A549 (cell line): Measurements from ENCODE around the gene TMC5.
A peak's percentile ranks its signal among the peaks of the same experiment; 100 is the strongest.

Experiments used
- CTCF ChIP-seq: fragments of >200 bp; sonication (Bioruptor Twin); formaldehyde crosslinking; IDR thresholded peaks from 3 replicates; pipeline ENCODE4 v1.5.1; 2016
- EP300 ChIP-seq, 2 experiments: fragments of >200 bp; sonication (Bioruptor Twin); formaldehyde crosslinking; IDR thresholded peaks; 2 replicates in 1 of 2; 3 replicates in 1 of 2; pipeline ENCODE4 v1.6.1; 2016 to 2017
- ESRRA ChIP-seq: fragments of 150-350 bp; IDR thresholded peaks from 2 replicates; pipeline ENCODE4 v1.6.1; 2014; ENCODE audit warnings: mild to moderate bottlenecking, low read length, borderline replicate concordance
- FOXS1 ChIP-seq: fragments of 250-450 bp; sonication (Bioruptor Pico); IDR thresholded peaks from 2 replicates; pipeline ENCODE4 v1.5.0; 2020; ENCODE audit warnings: mild to moderate bottlenecking, moderate library complexity
- HDAC2 ChIP-seq: fragments of 200-600 bp; sonication (generic); IDR thresholded peaks from 2 replicates; pipeline ENCODE4 v1.6.1; 2016
- MAZ ChIP-seq: fragments of 150-350 bp; IDR thresholded peaks from 2 replicates; pipeline ENCODE4 v1.6.1; 2014; ENCODE audit warnings: antibody characterized with exemption, low read depth, low read length, borderline replicate concordance
- POLR2A ChIP-seq: IDR thresholded peaks from 2 replicates; pipeline ENCODE4 v1.6.1; 2012; ENCODE audit warnings: mild to moderate bottlenecking, low read length
- RAD21 ChIP-seq, 2 experiments: fragments of >200 bp in 1 of 2; sonication (Bioruptor Twin) in 1 of 2; formaldehyde crosslinking in 1 of 2; IDR thresholded peaks in 1 of 2; conservative IDR thresholded peaks in 1 of 2; 2 replicates in 1 of 2; 3 replicates in 1 of 2; pipeline ENCODE4 v1.6.1; 2012 to 2018; ENCODE audit warnings: inconsistent platforms in 1 of 2
- REST ChIP-seq: fragments of 200-600 bp; sonication (generic); IDR thresholded peaks from 2 replicates; pipeline ENCODE4 v1.6.1; 2016; ENCODE audit warnings: antibody characterized with exemption, mild to moderate bottlenecking, moderate library complexity
- RFX5 ChIP-seq: fragments of 450-650 bp; IDR thresholded peaks from 2 replicates; pipeline ENCODE4 v1.7.1; 2014; ENCODE audit warnings: antibody characterized with exemption, mild to moderate bottlenecking, moderate library complexity
- SMC3 ChIP-seq: fragments of >200 bp; sonication (Bioruptor Twin); formaldehyde crosslinking; IDR thresholded peaks from 3 replicates; pipeline ENCODE4 v1.6.1; 2018; ENCODE audit warnings: inconsistent platforms
- SREBF2 ChIP-seq: fragments of 450-650 bp; IDR thresholded peaks from 2 replicates; pipeline ENCODE4 v1.6.1; 2014; ENCODE audit warnings: mild to moderate bottlenecking, moderate library complexity
- ZFP36 ChIP-seq: fragments of 450-650 bp; IDR thresholded peaks from 2 replicates; pipeline ENCODE4 v1.6.1; 2014; ENCODE audit warnings: borderline replicate concordance; ENCODE audit not compliant: partially characterized antibody

GRCh38 chr16:19523559-19524355, 106.1 kb downstream of the TMC5 start, which contains the start of gene CCP110:
- no peak for TF ChIP-seq HDAC2
- TF ChIP-seq CTCF, result no peak
- TF ChIP-seq REST, result no peak
- no peak for TF ChIP-seq RAD21 (conservative IDR thresholded peaks at IDR 0.05 in 1 of 2, IDR thresholded peaks at IDR 0.05 in 1 of 2)
- TF ChIP-seq POLR2A, result peak; percentile 65
- TF ChIP-seq RFX5, result no peak
- TF ChIP-seq ZFP36, result no peak
- no peak for TF ChIP-seq EP300 (IDR thresholded peaks at IDR 0.05)
- TF ChIP-seq MAZ, result no peak
- TF ChIP-seq ESRRA, result no peak
- TF ChIP-seq SMC3, result no peak
- TF ChIP-seq FOXS1 (CRISPR knock-in tag), result no peak
- TF ChIP-seq SREBF2, result no peak
